WTC11 (cell line): ENCODE results near the gene NAB2.

Experiments
- CTCF ChIP-seq: fragments of 200-600 bp; IDR thresholded peaks from 2 replicates; pipeline ENCODE4 v1.8.0; 2022; ENCODE audit warnings: antibody characterized with exemption
- E2F5 ChIP-seq: sonication (generic); formaldehyde crosslinking; IDR thresholded peaks from 2 replicates; pipeline ENCODE4 v1.8.1; 2022; ENCODE audit warnings: mild to moderate bottlenecking, moderate library complexity, missing genetic modification reagents
- ELF4 ChIP-seq: sonication (generic); formaldehyde crosslinking; IDR thresholded peaks from 2 replicates; pipeline ENCODE4 v1.8.1; 2022; ENCODE audit warnings: low read depth, mild to moderate bottlenecking, moderate library complexity, missing genetic modification reagents
- FOXK1 ChIP-seq: sonication (generic); formaldehyde crosslinking; IDR thresholded peaks from 2 replicates; pipeline ENCODE4 v1.8.0; 2022; ENCODE audit warnings: mild to moderate bottlenecking, moderate library complexity, missing genetic modification reagents
- IRF2 ChIP-seq: sonication (generic); formaldehyde crosslinking; IDR thresholded peaks from 2 replicates; pipeline ENCODE4 v1.8.0; 2022; ENCODE audit warnings: low read depth, missing genetic modification reagents, borderline replicate concordance
- KAT7 ChIP-seq: sonication (generic); formaldehyde crosslinking; IDR thresholded peaks from 2 replicates; pipeline ENCODE4 v1.8.1; 2023; ENCODE audit warnings: missing genetic modification reagents, mild to moderate bottlenecking, borderline replicate concordance
- MAX ChIP-seq: sonication (generic); formaldehyde crosslinking; IDR thresholded peaks from 2 replicates; pipeline ENCODE4 v1.8.0; 2022; ENCODE audit warnings: mild to moderate bottlenecking, missing genetic modification reagents
- NFATC4 ChIP-seq: fragments of 250-450 bp; sonication (Bioruptor Pico); IDR thresholded peaks from 2 replicates; pipeline ENCODE4 v1.9.0; 2021; ENCODE audit warnings: mild to moderate bottlenecking
- SP1 ChIP-seq: sonication (generic); formaldehyde crosslinking; conservative IDR thresholded peaks from 2 replicates; pipeline ENCODE4 v1.8.1; 2022; ENCODE audit warnings: missing genetic modification reagents
- TCF7 ChIP-seq: sonication (generic); formaldehyde crosslinking; IDR thresholded peaks from 2 replicates; pipeline ENCODE4 v1.8.0; 2022; ENCODE audit warnings: mild to moderate bottlenecking, low read depth, missing genetic modification reagents, moderate library complexity
- ZBTB43 ChIP-seq: sonication (generic); formaldehyde crosslinking; IDR thresholded peaks from 2 replicates; pipeline ENCODE4 v1.8.1; 2023; ENCODE audit warnings: mild to moderate bottlenecking, missing genetic modification reagents
- ZNF138 ChIP-seq: sonication (generic); formaldehyde crosslinking; conservative IDR thresholded peaks from 2 replicates; pipeline ENCODE4 v1.8.1; 2022; ENCODE audit warnings: mild to moderate bottlenecking, moderate library complexity, missing genetic modification reagents
- ZNF416 ChIP-seq: fragments of 250-450 bp; sonication (Bioruptor Pico); IDR thresholded peaks from 2 replicates; pipeline ENCODE4 v1.9.0; 2021; ENCODE audit warnings: mild to moderate bottlenecking, inconsistent platforms
- ZNF512 ChIP-seq: sonication (generic); formaldehyde crosslinking; IDR thresholded peaks from 2 replicates; pipeline ENCODE4 v1.8.1; 2022; ENCODE audit warnings: missing genetic modification reagents, borderline replicate concordance

GRCh38 chr12:57055824-57056223 lies 33.1 kb upstream of the NAB2 start:
- no peak for TF ChIP-seq CTCF
- TF ChIP-seq ZNF416, result no peak
- TF ChIP-seq SP1, result no peak
- TF ChIP-seq ELF4 (CRISPR knock-in tag), result no peak
- TF ChIP-seq ZNF138 (CRISPR knock-in tag), result no peak
- TF ChIP-seq MAX (CRISPR knock-in tag), result no peak
- TF ChIP-seq ZBTB43, result no peak
- no peak for TF ChIP-seq ZNF512 (CRISPR knock-in tag)
- no peak for TF ChIP-seq IRF2 (CRISPR knock-in tag)
- no peak for TF ChIP-seq KAT7 (CRISPR knock-in tag)
- TF ChIP-seq FOXK1 (CRISPR knock-in tag), result no peak
- TF ChIP-seq E2F5, result no peak
- no peak for TF ChIP-seq TCF7 (CRISPR knock-in tag)
- TF ChIP-seq NFATC4 (CRISPR knock-in tag), result no peak
